Posterior vena cava (tissue), 2 donors: ENCODE results near the gene SLC19A1. TPM values are rescaled to one million over a fixed set of nuclear protein-coding genes. Genes with fewer than 3 reads are reported as not detected.

Source experiments
- DNase-seq: peaks from one replicate; pipeline ENCODE4 v3.0.0-alpha.2; 2020; ENCODE audit warnings: low spot score
- intact Hi-C, 2 donors: fragments of 100-400 bp; cut with DNase I; formaldehyde crosslinking; loops; one replicate each; pipeline versions ENCODE4 v1.14.1 to v1.14.2; 2022 to 2023
- long read RNA-seq, 2 donors: library from polyadenylated mRNA; unstranded; transcript quantifications; one replicate each; pipeline ENCODE4 v2.0.0, GENCODE V29; 2020 to 2021
- total RNA-seq, 2 donors: library from RNA; stranded (reverse); fragmentation: NEBNext Ultra II Directional; extraction: Animal tissue kit (Norgen Biotek cat#: 25700); gene quantifications; one replicate each; pipeline ENCODE4 v1.2.1, GENCODE V29; 2021
- donor health status: DM: yes; HTN: yes; CAD: no.
- donor health status: DM: yes; HTN: yes; CAD: no.

The SLC19A1 gene
- 1 to 10 TPM; 4.5 to 6.5 TPM for total RNA-seq
- long read RNA-seq, donor 1, partial matches to known transcripts: 3 of 6 reads
- long read RNA-seq, donor 1, other reads (novel, unspliced or antisense): 2 of 6 reads
- long read RNA-seq, donor 2, partial matches to known transcripts: 1 of 5 reads
- long read RNA-seq, donor 2, other reads (novel, unspliced or antisense): 3 of 5 reads

DNA sequence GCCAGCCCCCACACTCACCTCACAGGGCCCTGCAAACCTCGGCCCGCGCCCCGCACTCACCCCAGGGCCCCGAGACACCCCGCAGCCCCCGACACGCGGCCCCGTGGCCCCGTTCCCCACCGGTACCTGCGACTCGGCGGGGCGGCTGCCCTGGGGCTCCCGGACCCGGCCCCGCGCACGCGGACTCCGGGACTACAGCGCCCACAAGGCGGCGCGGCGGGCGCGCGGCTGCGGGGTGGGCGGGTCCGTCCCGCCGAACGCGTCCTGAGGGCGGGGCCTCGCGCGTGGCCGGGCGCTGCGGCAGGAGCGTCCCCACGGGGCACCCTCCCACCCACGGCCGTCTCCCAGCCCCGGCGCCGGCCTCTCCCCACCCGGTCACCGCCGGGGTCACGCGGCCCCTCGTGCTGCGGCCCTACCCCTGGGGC lies at the start of gene SLC19A1:
Gene SLC19A1 (minus strand): TSS at position 199 of the 425 bp plus-strand sequence. CDS start 4,481 bp downstream, outside the sequence.
- peak; percentile 92 for DNase-seq
- intact Hi-C loops: no loop called here

DNA sequence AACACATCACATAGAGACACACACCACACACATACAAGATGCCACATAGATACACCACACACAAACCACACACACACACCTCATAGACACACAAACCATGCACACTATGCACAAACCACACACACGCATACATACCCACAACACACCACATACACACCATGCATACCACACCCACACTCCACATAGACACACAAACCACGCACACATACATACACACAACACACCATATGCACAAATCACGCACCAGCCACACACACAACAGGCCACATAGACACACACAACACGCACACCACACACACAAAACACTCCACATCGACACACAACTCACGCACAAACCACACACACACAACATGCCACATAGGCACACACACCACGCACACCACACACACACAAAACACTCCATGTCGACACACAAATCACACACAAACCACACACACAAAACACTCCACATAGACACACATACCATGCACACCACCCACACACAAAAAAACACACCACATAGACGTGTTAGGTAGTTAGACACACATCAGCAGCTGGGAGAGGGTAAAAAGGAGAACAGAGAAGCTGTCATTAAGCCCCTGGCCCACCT lies 49.5 kb upstream of the SLC19A1 start:
- intact Hi-C loops: no loop called here
- peak; percentile 36 for DNase-seq

DNA sequence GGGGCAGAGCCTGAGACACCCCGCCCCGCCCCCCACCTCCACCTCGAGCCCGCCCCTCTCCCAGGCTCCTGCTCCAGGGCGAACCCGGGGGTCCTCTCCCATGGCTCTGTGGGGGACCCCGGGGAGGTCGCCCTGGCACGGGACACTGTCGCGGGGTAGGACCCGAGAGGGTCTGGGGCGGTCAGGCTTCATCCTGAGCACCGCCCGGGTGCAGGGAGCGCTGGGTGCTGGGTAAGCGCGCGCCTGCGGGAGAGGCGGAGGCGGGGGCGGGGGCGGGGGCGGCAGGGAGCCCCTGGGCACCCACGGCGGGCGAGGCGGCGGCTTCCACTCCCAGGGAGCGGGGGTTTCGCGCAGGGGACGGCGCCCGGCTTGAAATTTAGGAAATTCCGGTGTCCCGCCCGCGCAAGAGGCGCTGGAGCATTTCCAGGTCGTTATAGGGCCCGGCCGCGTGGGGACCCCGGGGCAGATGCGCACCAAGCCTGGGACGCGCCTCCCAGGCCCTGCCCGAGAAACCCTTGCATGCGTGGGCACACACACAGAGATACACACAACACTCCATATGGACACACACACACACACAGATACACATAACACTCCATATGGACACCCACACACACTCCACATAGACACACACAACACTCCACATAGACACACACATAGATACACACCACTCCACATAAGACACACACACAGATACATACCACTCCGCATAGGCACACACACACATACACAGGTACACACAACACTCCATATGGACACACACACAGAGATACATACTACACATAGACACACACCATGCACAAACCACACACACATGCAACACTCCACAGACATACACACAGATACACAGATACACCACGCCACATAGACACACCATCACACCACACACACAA lies 48.7 kb upstream of the SLC19A1 start:
- DNase-seq: peak; percentile 56
- intact Hi-C loops: no loop called here

DNA sequence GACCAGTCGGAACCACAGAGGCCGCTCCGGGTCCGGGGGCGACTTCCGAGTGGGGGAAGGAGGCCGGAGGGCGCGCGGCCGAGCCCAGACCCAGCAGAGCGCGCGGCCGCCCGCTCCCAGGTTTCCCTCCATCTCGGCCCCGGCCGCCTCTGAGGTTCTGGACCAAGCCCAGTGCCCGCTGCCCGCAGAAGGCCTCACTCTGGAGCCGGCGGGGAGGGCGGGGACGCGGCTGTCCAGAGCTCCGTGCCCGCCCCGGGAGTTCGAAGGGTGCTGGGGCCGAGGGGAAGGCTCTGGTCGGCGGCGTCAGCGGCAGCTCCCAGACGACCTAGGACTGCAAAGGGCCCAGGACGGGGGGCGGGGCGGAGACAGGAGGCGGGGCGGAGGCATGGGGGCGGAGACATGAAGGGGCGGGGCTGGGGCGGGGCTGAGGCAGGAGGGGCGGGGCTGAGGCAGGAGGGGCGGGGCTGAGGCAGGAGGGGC lies 48.0 kb upstream of the SLC19A1 start:
- DNase-seq: peak; percentile 88
- intact Hi-C loops: no loop called here

DNA sequence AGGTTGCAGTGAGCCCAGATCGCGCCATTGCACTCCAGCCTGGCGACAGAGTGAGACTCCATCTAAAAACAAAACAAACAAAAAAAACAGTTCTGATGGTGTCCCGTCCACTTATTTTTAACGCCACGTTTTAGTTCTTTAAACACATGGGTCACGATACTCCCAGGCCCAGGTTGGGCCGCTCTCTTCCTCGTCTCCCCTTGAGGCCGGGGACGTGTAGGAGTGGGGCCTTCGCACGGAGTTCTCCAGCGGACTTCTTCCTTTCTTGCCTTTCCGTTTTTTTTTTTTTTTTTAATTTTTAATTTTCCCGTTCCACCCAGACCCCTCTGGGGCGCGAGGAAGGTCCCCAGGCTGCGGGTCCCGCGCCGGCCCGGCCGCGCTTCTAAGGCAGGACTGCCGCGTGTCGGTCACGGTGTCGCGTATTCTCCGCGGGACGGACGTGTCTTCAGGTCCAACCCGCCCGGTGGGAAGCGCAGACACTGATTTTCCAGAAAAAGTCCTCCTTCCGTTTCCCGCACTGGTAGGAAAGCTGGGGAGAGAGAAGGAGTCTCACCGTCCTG lies 47.5 kb upstream of the SLC19A1 start:
- intact Hi-C loops: no loop called here
- DNase-seq: no peak

DNA sequence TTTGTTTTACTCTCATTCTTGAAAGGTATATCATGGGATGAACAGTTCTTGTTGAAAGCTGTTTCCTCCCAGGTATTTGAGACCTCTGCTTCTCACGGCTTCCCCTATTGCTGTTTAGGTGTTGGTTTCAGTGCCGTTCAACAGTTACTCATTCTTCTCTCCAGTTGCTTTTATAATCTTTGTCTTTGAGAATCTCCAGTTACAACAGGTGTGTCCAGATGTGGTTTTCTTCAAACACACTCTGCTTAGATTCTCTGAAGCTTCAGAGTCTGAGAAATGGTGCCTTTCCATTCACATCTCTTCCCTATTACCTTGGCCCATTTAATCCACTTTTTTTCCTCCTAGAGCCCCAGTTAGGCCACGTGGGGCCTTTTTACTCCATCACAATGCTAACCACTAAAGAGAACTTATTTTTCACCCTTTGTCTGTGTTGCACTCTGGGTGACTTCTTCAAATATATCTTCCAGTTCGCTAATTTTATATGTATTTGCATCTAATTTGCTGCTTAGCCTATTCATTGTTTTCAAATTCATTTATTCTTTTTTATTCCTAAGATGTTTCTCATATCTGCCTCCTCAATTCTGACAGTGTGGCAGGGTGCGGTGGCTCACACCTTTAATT lies 46.7 kb upstream of the SLC19A1 start:
- no peak for DNase-seq
- intact Hi-C loops: no loop called here

DNA sequence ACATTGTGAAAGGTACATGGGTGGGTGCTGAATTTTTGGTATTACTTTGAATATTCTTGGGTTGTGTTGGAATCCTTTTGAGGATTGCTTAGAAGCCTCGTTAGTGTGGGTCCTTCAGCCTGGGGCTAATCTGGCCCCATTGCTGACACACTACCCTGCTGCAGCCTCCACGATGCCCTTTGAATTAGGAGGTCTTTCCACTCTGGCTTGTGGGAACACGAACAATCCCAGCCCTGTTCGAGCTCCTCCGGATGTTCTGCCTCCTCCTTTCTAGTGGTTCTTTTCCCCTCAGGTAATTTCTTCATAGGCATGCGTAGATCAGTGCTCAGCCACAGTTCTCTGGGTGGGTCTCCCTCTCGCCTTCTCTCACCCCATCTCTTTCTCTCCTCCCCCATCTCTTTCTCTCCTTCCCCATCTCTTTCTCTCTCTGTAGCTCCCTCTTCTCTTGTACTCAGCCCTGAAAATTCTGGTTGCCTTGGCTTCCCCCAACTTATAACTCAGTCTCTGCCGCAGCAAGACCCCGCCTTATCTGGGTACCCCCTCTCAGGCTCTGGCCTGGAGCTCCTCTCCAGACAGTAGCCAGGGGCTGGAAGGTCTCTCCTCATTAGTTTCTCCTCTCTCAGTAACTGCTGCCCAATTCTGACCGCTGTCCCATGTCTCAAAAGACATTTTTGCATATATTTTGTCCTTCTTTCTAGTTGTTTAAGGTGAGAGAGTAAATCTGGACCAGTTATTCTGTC lies 46.0 kb upstream of the SLC19A1 start:
- DNase-seq: peak; percentile 15
- intact Hi-C loops: no loop called here

DNA sequence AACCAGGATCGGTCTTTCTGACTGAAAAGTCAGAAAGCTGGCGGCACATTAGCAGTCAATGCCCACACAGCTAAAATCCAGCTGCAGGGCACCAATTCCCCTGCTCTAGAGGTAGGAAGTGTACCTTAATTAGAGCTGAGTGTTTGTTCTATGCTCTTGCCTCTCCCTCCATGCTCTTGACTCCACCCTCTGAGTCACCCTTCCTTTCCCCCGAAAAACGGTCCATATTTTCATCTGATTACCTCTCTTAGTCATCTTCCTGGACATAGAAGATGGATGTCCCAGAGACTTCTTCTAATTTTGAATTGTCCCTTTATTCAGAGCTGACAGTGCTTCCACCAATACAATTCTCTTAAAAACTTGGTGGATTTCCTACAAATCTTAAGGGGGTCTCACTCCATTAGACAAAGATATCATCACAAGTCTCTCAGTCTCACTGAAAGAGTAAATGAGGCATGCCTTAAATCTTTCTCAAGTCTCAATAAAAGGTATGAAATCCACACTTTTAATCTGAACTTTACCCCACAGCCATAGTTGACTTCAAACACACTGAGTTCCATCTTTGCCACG lies 44.1 kb upstream of the SLC19A1 start:
- intact Hi-C loops: no loop called here
- DNase-seq: no peak

DNA sequence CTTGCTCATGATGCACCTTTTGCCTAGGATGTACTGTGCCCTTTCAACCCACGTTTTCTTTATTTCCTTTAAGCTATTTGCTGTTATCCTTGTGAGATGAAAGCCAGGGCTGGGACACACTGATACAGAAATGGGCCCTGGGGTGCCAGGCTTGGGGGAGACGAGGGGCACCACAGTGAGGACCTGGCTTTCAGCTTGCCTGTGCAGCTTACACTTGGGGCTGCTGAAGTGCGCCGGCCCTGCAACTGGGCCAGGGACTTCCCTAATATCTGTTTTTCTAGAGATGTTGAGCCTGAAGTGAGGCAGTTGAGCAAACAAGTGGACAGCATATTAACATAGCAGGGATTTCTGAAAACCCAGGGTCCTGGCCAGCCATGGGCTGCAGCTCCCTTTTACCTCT lies 42.5 kb upstream of the SLC19A1 start:
- DNase-seq: peak; percentile 65

DNA sequence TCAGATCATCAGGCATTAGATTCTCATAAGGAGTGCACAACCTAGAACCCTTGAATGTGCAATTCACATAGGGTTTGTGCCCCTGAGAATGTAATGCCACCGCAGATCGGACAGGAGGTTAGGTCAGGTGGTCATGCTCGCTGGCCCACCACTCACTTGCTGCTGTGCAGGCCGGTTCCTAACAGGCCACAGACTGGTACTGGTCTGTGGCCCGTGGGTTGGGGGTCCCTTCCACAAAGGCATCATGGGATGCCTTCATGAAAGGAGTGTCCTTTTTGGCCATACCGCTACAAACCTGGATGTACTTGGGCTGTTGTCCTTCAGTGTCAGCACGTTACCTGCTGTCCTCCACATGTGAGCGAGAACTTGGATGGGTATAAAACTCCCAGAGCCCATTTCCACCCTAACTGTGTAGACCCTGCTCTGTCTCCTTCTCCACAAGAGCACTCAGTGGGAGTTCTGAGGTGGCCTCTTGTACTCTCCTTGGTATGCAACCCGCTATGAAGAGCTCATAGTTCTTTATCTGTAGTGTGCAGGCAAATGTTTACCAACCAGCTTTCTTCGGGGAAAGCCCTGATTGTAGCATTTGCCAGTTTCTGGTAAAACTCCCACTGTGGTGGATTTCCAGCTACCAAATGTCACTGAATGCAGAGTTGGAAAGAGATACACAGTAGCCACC lies 41.7 kb upstream of the SLC19A1 start:
- no peak for DNase-seq
- intact Hi-C loops: no loop called here

More for the DNA sequence above, 42.5 kb upstream of the SLC19A1 start:
- intact Hi-C loops: no loop called here

DNA sequence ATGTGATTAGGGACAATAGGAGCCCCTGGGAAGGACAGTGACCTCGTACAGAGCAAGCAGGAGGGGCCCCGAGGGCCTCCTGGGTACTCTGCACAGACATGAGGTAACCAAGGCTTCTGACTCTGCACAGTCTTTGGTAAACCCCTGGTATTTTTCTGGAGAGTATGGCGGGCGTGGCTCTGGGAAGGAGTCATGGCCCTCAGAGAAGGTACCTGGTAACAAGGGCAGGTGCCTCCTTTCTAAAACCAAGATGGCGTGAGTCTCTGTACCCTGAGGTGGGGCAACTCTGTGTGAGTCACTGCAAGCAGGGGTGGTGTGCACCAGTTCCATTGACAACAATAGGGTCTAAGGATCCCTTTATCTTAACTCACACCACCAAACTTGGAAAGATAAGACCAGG lies 39.9 kb upstream of the SLC19A1 start:
- intact Hi-C loops: no loop called here
- peak; percentile 24 for DNase-seq

DNA sequence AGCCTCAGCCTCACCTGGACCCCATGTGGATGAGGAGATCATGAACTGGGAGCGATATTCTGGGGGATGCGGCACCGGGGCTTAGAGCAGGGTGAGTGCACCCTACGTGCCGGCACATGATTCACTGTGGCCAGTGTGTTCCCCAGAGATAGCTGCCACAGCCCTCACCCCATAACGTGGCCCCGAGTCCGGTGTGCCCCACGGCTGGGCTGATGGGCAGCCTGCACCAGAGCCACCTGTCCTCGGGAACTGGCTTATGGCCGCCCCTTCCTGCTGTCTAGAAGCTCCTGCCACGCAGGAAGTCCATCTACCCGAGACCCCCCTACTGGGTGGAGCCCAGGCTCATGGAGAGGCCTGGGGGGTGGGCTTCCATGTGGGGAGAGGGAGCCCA lies 39.1 kb upstream of the SLC19A1 start:
- intact Hi-C loops: no loop called here
- DNase-seq: peak; percentile 62

DNA sequence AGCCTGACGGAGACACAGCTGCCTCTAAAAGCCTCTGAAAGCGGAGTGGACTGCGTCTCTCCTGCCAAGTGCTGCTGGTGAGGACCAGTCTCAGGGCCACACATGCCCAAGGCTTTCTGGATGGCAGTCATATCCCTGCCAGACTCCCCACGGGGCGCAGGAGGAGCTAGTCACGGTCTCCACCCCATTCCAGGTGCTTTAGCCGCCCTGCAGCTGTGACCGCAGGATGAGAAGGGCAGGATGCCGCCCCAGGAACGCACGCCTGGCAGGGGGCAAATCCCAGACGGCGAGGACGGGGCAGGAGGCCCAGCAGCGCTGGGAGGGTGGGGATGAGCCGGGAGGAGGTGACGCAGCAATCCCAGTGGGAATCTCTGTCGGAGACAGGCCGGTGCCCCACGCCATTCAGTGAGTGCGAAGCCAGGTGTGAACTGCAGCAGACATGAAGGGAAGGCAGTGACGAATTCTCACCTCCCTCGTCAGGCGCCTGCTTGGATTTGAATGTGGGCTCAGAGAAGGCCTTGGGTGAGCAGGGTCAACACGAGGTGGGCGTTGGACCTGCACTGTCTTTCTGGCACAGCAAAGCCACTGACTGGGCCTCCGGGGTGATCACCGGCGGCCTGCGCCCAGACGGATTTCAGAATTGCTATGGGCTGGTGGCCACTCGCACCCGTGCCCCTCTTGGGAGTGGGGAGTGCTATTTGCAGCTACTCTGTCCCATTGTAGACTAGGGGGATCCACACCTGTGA lies 38.5 kb upstream of the SLC19A1 start:
- intact Hi-C loops: no loop called here
- DNase-seq: peak; percentile 71

DNA sequence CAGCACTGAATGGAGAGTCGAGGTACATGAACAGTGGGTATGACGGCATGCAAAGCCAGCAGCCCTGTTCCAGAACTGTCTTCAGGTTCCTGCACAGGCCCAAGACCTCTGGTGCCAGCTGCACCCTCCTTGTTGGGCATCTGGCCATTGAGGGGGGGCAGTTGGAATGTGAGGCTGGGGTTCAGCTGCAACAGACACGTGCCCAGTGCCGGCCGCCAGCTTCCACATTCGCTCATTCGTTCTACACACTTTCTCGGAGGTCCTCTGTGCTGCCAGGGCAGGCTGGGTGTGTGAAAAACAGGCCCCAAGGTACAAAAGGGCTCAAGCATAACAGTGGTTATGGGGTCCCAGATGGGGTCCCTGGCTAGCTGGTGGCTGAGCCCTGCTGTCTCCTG lies 37.9 kb upstream of the SLC19A1 start:
- DNase-seq: peak; percentile 71
- intact Hi-C loops: no loop called here

DNA sequence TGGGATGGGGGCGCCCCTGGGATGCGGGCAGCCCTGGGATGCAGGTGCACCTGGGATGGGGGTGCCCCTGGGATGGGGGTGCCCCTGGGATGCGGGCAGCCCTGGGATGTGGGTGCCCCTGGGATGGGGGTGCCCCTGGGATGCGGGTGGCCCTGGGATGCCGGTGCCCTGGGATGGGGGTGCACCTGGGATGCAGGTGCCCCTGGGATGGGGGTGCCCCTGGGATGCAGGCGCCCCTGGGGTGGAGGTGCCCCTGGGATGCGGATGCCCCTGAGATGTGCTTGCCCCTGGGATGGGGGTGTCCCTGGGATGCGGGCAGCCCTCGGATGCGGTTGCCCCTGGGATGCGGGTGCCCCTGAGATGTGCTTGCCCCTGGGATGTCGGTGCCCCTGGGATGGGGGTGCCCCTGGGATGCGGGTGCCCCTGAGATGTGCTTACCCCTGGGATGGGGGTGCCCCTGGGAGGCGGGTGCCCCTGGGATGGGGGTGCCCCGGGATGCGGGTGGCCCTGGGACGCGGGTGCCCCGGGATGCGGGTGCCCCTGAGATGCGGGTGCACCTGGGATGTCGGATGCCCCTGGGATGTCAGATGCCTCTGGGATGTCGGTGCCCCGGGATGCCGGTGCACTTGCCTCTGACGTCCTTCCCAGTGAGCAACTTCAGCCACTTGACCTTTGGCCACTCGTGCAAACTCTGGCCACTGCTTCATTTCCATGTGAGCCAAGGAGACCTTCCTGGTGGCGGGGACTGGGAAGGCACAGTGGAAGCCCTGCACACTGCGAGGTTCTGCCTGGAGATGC lies 37.3 kb upstream of the SLC19A1 start:
- DNase-seq: peak; percentile 72
- intact Hi-C loops: no loop called here

DNA sequence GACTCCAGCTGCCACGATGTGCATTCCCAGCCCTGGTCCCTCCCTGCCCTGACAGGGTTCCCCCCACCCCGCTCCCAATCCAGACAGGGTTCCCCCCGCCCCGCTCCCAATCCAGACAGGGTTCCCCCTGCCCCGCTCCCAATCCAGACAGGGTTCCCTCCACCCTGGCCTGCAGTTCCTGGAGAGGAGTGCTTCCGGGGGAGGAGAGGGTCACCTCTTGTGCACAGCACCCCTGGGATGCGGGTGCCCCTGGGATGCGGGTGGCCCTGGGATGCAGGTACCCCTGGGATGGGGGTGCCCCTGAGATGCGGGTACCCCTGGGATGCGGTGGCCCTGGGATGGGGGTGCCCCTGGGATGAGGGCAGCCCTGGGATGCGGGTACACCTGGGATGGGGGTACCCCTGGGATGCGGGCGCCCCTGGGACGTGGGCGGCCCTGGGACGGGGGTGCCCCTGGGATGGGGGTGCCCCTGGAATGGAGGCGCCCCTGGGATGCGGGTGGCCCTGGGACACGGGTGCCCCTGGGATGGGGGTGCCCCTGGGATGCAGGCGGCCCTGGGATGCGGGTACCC lies 36.7 kb upstream of the SLC19A1 start:
- intact Hi-C loops: no loop called here
- peak; percentile 57 for DNase-seq
